HepG2 (cell line): Measurements from ENCODE around the gene NOXO1. TPM values are rescaled to one million over a fixed set of nuclear protein-coding genes. Genes with fewer than 3 reads are reported as not detected.

ENCODE experiments used
- ATRX ChIP-seq: sonication (generic); formaldehyde crosslinking; IDR thresholded peaks from 2 replicates; pipeline ENCODE4 v1.4.0; 2020; ENCODE audit warnings: missing genetic modification reagents, borderline replicate concordance
- EP300 ChIP-seq, 3 experiments: sonication (generic) in 1 of 3; formaldehyde crosslinking in 1 of 3; IDR thresholded peaks; 2 replicates each; pipeline versions ENCODE4 v1.5.1 to v1.6.1; 2011 to 2020; ENCODE audit warnings: low read depth in 2 of 3, low read length in 2 of 3, borderline replicate concordance in 1 of 3, improper control_type of control experiment in 1 of 3, mild to moderate bottlenecking in 1 of 3, missing genetic modification reagents in 1 of 3, moderate library complexity in 1 of 3
- ETV5 ChIP-seq: IDR thresholded peaks from 2 replicates; pipeline ENCODE4 v1.6.1; 2018; ENCODE audit warnings: missing biosample characterization, missing genetic modification reagents, inconsistent platforms, borderline replicate concordance
- ETV6 ChIP-seq: sonication (generic); formaldehyde crosslinking; conservative IDR thresholded peaks from 2 replicates; pipeline ENCODE4 v1.4.0; 2020; ENCODE audit warnings: missing genetic modification reagents
- KLF15 ChIP-seq: sonication (generic); formaldehyde crosslinking; IDR thresholded peaks from 2 replicates; pipeline ENCODE4 v1.8.1; 2023; ENCODE audit warnings: borderline replicate concordance, mild to moderate bottlenecking, inconsistent platforms, missing genetic modification reagents, mixed read lengths
- PHF20 ChIP-seq: sonication (generic); formaldehyde crosslinking; IDR thresholded peaks from 2 replicates; pipeline ENCODE4 v1.5.0; 2020; ENCODE audit warnings: mild to moderate bottlenecking, missing genetic modification reagents
- RORA ChIP-seq: sonication (generic); formaldehyde crosslinking; IDR thresholded peaks from 2 replicates; pipeline ENCODE4 v1.5.0; 2020; ENCODE audit warnings: mild to moderate bottlenecking, missing genetic modification reagents, moderate library complexity
- SUZ12 ChIP-seq: fragments of 150-350 bp; IDR thresholded peaks from 2 replicates; pipeline ENCODE4 v1.6.1; 2014; ENCODE audit warnings: low read depth, low read length
- ZNF234 ChIP-seq: sonication (generic); formaldehyde crosslinking; conservative IDR thresholded peaks from 2 replicates; pipeline ENCODE4 v1.5.1; 2020; ENCODE audit warnings: mild to moderate bottlenecking, missing genetic modification reagents
- ZNF318 ChIP-seq: sonication (generic); formaldehyde crosslinking; IDR thresholded peaks from 2 replicates; pipeline ENCODE4 v1.4.0; 2020; ENCODE audit warnings: mild to moderate bottlenecking, missing genetic modification reagents
- polyA plus RNA-seq, 8 experiments: library from polyadenylated mRNA; depleted of rRNA in 3 of 8; stranded (reverse) in 7 of 8; unstranded in 1 of 8; fragments of >200 nt; fragmentation: Illumina TruSeq in 4 of 8; extraction: Trizol in 4 of 8; gene quantifications; 2 replicates each; pipeline versions ENCODE4 v1.2.1 to v1.2.3, GENCODE V29; 2011 to 2016; ENCODE audit warnings: low read depth in 4 of 8, missing spikeins in 1 of 8, mixed read lengths in 1 of 8; ENCODE audit not compliant: insufficient read depth in 1 of 8
- total RNA-seq, 5 experiments: library from RNA; depleted of rRNA; stranded (reverse); fragments of >200 nt; fragmentation: Illumina TruSeq; extraction: Trizol; gene quantifications; 2 replicates each; pipeline ENCODE4 v1.2.3, GENCODE V29; 2016; ENCODE audit warnings: low read depth in 1 of 5
- TF ChIP-seq, protein P1 (sequence below): sonication (generic); formaldehyde crosslinking; IDR thresholded peaks from 2 replicates; pipeline ENCODE4 v1.5.0; 2020; ENCODE audit warnings: mild to moderate bottlenecking, missing genetic modification reagents
- TF ChIP-seq, protein P2 (sequence below): IDR thresholded peaks from 2 replicates; pipeline ENCODE4 v1.6.1; 2018; ENCODE audit warnings: missing genetic modification reagents
- TF ChIP-seq, protein P3 (sequence below): sonication (generic); formaldehyde crosslinking; conservative IDR thresholded peaks from 2 replicates; pipeline ENCODE4 v1.8.0; 2022; ENCODE audit warnings: missing genetic modification reagents

Gene NOXO1
- total and polyA plus RNA-seq, 2 of the 13 experiments (the other 11 are each of a cell fraction or from before 2014, with no cell fraction given) = 0.69 to 1.4 TPM

- TF ChIP-seq, protein P1, sequence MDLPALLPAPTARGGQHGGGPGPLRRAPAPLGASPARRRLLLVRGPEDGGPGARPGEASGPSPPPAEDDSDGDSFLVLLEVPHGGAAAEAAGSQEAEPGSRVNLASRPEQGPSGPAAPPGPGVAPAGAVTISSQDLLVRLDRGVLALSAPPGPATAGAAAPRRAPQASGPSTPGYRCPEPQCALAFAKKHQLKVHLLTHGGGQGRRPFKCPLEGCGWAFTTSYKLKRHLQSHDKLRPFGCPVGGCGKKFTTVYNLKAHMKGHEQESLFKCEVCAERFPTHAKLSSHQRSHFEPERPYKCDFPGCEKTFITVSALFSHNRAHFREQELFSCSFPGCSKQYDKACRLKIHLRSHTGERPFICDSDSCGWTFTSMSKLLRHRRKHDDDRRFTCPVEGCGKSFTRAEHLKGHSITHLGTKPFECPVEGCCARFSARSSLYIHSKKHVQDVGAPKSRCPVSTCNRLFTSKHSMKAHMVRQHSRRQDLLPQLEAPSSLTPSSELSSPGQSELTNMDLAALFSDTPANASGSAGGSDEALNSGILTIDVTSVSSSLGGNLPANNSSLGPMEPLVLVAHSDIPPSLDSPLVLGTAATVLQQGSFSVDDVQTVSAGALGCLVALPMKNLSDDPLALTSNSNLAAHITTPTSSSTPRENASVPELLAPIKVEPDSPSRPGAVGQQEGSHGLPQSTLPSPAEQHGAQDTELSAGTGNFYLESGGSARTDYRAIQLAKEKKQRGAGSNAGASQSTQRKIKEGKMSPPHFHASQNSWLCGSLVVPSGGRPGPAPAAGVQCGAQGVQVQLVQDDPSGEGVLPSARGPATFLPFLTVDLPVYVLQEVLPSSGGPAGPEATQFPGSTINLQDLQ = peak; percentile 82; the same call in 1 of the 2 replicates
- TF ChIP-seq RORA (CRISPR knock-in tag) = no peak
- peak; percentile 55; the same call in 1 of the 2 replicates for TF ChIP-seq ETV6 (CRISPR knock-in tag)
- TF ChIP-seq ETV5 (CRISPR knock-in tag) = peak; percentile 94
- TF ChIP-seq EP300 (IDR thresholded peaks at IDR 0.05; ENCODE audit: low read depth in 2 of 2, low read length in 2 of 2) = 0 out of 4 replicates have a peak, but pooled peaks of 1 of the 2 experiments have one; percentile 49
- no peak; the same call in 1 of the 2 replicates for TF ChIP-seq EP300 (CRISPR knock-in tag; IDR thresholded peaks at IDR 0.05; ENCODE audit: borderline replicate concordance)
- no peak; the same call in 1 of the 2 replicates for TF ChIP-seq KLF15 (CRISPR knock-in tag)
- 0 out of 2 replicates have a peak, but pooled peaks have one; percentile 31 for TF ChIP-seq ZNF234 (CRISPR knock-in tag)
- TF ChIP-seq SUZ12 = no peak; the same call in 1 of the 2 replicates
- no peak for TF ChIP-seq ZNF318 (CRISPR knock-in tag)
- TF ChIP-seq, protein P2, sequence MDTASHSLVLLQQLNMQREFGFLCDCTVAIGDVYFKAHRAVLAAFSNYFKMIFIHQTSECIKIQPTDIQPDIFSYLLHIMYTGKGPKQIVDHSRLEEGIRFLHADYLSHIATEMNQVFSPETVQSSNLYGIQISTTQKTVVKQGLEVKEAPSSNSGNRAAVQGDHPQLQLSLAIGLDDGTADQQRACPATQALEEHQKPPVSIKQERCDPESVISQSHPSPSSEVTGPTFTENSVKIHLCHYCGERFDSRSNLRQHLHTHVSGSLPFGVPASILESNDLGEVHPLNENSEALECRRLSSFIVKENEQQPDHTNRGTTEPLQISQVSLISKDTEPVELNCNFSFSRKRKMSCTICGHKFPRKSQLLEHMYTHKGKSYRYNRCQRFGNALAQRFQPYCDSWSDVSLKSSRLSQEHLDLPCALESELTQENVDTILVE (CRISPR knock-in tag) = peak; percentile 95
- TF ChIP-seq, protein P3, sequence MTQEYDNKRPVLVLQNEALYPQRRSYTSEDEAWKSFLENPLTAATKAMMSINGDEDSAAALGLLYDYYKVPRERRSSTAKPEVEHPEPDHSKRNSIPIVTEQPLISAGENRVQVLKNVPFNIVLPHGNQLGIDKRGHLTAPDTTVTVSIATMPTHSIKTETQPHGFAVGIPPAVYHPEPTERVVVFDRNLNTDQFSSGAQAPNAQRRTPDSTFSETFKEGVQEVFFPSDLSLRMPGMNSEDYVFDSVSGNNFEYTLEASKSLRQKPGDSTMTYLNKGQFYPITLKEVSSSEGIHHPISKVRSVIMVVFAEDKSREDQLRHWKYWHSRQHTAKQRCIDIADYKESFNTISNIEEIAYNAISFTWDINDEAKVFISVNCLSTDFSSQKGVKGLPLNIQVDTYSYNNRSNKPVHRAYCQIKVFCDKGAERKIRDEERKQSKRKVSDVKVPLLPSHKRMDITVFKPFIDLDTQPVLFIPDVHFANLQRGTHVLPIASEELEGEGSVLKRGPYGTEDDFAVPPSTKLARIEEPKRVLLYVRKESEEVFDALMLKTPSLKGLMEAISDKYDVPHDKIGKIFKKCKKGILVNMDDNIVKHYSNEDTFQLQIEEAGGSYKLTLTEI = no peak
- peak; percentile 100 for TF ChIP-seq PHF20
- TF ChIP-seq ATRX (CRISPR knock-in tag) = no peak
Observed at GRCh38 chr16:1971796-1972489, 9.3 kb downstream of the NOXO1 start, which contains the start of gene TBL3 (continued).
